ENCODE results near the gene DUS4L. TPM values are rescaled to one million over a fixed set of nuclear protein-coding genes. Genes with fewer than 3 reads are reported as not detected.
"Not testable (repeated sequence)": the region's sequence is repeated elsewhere in the genome, so short reads cannot be mapped to it uniquely, and the experiment has no call there.

DUS4L gene
- 22.9 and 28.6 TPM in 2 replicates for total RNA-seq (2014; rRNA removed; shearing (Covaris generic))

GRCh38 chr7:107563775-107564552, at the start of gene DUS4L, which contains the start of gene COG5:
Gene DUS4L, plus strand, starts transcription at chr7:107563971. Its CDS starts 3,100 bp downstream, at chr7:107567071.
Gene COG5, minus strand, starts transcription at chr7:107563920. Its CDS starts 24 bp downstream, at chr7:107563896.
- H3K36me3 ChIP-seq (replicated peaks; ENCODE audit: control insufficient read depth, insufficient read depth, low read length): peaks cover 1% of the 10 kb centered on the region

DNA sequence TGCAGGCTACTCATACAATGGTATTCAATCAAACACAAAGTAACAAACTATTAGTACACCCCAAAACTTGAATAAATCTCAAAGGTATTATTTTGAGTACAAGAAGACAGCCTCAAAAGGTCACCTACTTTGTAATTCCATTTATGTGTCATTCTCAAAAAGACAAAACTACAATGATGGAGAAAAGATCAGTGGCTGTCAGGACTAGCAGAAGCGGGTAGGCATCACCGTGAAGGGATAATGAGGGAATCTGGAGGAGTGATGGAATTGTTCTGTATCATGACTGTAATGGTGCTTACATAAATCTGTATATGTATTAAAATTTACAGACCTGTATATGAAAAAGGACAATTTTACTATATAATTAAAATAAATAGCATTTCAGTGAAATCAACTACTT, 37.1 kb upstream of the DUS4L start:
- Histone ChIP-seq H3K4me3 (ENCODE audit: insufficient read depth, low read depth, low read length) (no peak overlapping the region), H3K36me3 (replicated peaks; ENCODE audit: control insufficient read depth, insufficient read depth, low read length) (no peaks in the 10 kb centered on the region), H3K27me3 (ENCODE audit: control insufficient read depth, insufficient read depth, low read length) (no peaks in the 10 kb centered on the region)
- no peak for DNase-seq

More at GRCh38 chr7:107563775-107564552, at the start of gene DUS4L, which contains the start of gene COG5:
- Histone ChIP-seq H3K4me3 (ENCODE audit: insufficient read depth, low read depth, low read length) (peak within 1 kb of the TSS; percentile 89), H3K27me3 (ENCODE audit: control insufficient read depth, insufficient read depth, low read length) (no peaks in the 10 kb centered on the region)
- peak; percentile 91 for DNase-seq

DNA sequence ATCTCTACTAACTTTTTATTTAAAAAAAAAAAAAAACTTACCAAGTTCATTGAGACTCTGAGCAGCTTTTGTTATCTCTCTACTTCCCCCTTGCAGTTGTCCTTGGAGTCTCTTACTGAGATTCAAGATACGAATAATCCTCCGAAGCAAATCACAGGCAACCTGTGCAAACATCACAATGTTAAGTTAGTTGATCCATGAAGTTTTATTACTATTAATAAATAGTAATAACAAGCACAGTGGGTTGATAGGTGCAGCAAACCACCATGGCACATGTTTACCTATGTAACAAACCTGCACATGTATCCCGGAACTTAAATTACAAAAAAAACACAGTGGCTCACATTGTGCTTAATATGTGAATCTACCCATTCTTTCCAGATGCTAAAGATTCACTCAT, 36.6 kb upstream of the DUS4L start:
- no peak for DNase-seq
- Histone ChIP-seq H3K27me3 (ENCODE audit: control insufficient read depth, insufficient read depth, low read length) (no peaks in the 10 kb centered on the region), H3K4me3 (ENCODE audit: insufficient read depth, low read depth, low read length) (no peak overlapping the region), H3K36me3 (replicated peaks; ENCODE audit: control insufficient read depth, insufficient read depth, low read length) (no peaks in the 10 kb centered on the region)

DNA sequence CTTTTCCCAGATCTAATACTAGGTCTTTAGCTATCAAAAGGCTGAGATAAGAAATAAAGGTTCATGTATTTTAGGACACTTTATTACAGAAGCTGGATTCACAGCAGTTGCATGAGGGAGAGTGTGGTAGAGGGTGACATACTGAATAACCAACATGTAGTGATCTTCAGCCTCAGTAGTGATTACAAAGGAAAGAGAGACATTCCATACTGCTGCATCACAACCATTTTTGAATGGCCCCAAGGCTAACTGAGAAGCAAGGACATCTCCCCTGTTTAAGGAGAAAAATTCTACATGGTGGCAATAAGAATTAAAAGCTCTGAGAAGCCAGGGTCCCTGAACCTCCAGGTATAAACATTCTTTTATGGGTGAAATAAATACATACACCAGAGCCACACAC, 35.3 kb upstream of the DUS4L start:
- DNase-seq: no peak
- Histone ChIP-seq H3K27me3 (ENCODE audit: control insufficient read depth, insufficient read depth, low read length) (no peaks in the 10 kb centered on the region), H3K36me3 (replicated peaks; ENCODE audit: control insufficient read depth, insufficient read depth, low read length) (no peaks in the 10 kb centered on the region)

DNA sequence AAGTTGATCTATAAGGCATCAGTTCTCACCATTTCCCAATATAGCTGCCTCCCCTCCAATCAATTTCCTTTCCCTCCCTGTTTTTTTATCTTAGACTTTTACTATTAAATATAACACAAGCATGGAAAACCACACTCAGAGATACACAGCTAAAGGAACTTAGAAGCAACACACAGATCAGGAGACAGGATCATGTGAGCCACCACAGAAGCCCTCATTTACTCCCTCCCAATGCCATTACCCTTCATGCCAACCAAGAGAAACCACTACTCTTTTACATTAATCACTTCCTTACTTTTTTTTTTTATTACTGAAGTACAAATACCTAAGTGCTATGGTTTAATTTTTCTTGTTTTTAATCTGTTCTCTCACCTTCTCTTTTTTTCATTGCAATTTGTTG, 33.0 kb upstream of the DUS4L start:
- Histone ChIP-seq H3K36me3 (replicated peaks; ENCODE audit: control insufficient read depth, insufficient read depth, low read length) (no peaks in the 10 kb centered on the region), H3K27me3 (ENCODE audit: control insufficient read depth, insufficient read depth, low read length) (no peaks in the 10 kb centered on the region), H3K4me3 (ENCODE audit: insufficient read depth, low read depth, low read length) (no peak overlapping the region)
- DNase-seq: no peak

More for the DNA sequence above, 35.3 kb upstream of the DUS4L start:
- H3K4me3 ChIP-seq (ENCODE audit: insufficient read depth, low read depth, low read length): no peak overlapping the region

- no peak for DNase-seq
- Histone ChIP-seq H3K4me3 (ENCODE audit: insufficient read depth, low read depth, low read length) (no peak overlapping the region), H3K27me3 (ENCODE audit: control insufficient read depth, insufficient read depth, low read length) (no peaks in the 10 kb centered on the region), H3K36me3 (replicated peaks; ENCODE audit: control insufficient read depth, insufficient read depth, low read length) (no peaks in the 10 kb centered on the region)
These were observed 29.6 kb upstream of the DUS4L start for GRCh38 chr7:107534139-107534538.

DNA sequence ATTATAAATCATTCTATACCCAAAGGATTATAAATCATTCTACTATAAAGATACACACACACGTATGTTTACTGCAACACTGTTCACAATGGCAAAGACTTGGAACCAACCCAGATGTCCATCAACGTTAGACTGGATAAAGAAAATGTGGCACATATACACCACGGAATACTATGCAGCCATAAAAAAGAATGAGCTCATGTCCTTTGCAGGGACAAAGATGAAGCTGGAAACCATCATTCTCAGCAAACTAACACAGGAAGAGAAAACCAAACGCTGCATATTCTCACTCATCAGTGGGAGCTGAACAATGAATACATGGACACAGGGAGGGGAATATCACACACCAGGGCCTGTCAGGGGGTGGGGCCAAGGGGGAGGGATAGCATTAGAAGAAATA, 26.5 kb upstream of the DUS4L start:
- not testable (repeated sequence) for H3K27me3 ChIP-seq (ENCODE audit: control insufficient read depth, insufficient read depth, low read length); H3K36me3 ChIP-seq (replicated peaks; ENCODE audit: control insufficient read depth, insufficient read depth, low read length); H3K4me3 ChIP-seq (ENCODE audit: insufficient read depth, low read depth, low read length); DNase-seq

DNA sequence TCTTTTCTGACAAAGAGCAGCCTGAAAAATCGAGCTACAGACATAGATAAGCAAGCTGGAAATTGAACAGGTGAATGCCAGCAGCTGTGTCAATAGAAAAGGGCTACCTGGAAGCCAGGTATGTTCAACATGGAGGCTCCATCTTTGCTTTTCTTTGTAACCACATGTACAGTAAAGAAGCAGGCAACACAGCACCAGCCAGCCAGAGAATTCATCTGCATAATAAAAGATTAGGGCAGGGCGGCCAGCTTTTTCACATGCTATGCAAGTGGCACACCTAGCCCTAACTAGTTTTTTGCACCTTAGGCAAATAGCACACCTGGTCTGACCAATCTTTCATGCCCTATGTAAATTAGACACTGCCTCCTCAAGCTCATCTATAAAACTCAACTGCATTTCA, 25.8 kb upstream of the DUS4L start:
- DNase-seq: no peak
- no peaks in the 10 kb centered on the region for H3K27me3 ChIP-seq (ENCODE audit: control insufficient read depth, insufficient read depth, low read length)

DNA sequence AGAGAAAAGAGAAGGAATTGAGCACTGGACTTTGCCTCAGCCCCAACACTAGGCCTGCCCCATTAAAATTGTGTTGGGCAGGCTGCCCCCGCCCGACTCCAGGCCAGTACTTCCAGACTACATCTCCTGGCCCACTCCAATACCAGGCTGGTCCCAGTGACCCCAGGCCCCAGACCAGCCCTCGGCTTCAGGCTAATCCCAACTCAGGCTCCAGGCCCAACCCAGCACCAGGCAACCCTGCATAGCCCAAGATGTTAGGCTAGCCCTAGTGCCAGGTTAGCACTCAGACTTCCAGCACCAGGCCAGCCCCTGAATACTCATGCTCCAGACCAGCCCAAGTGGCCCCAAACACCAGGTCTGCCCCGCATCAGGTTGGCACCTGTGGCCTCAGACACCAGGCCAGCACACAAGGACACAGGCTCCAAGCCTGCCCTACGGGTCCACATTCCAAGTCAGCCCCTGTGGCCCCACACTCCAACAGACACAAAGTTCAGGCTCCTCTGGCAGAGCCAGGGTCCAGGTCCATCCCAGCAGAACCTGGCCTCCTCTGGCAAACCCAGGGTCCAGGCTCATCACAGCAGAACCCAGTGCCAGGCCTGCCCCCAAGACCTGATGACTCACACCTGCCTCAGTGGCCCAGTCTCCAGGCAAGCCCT, 20.3 kb upstream of the DUS4L start:
- Histone ChIP-seq H3K36me3 (replicated peaks; ENCODE audit: control insufficient read depth, insufficient read depth, low read length) (peaks cover 2% of the 10 kb centered on the region), H3K4me3 (ENCODE audit: insufficient read depth, low read depth, low read length) (no peak overlapping the region), H3K27me3 (ENCODE audit: control insufficient read depth, insufficient read depth, low read length) (no peaks in the 10 kb centered on the region)
- no peak for DNase-seq

More for the DNA sequence above, 25.8 kb upstream of the DUS4L start:
- Histone ChIP-seq H3K4me3 (ENCODE audit: insufficient read depth, low read depth, low read length) (no peak overlapping the region), H3K36me3 (replicated peaks; ENCODE audit: control insufficient read depth, insufficient read depth, low read length) (no peaks in the 10 kb centered on the region)

GRCh38 chr7:107544848-107545591, 18.8 kb upstream of the DUS4L start:
- no peaks in the 10 kb centered on the region for H3K27me3 ChIP-seq (ENCODE audit: control insufficient read depth, insufficient read depth, low read length)
- H3K4me3 ChIP-seq (ENCODE audit: insufficient read depth, low read depth, low read length): no peak overlapping the region
- peaks cover 2% of the 10 kb centered on the region for H3K36me3 ChIP-seq (replicated peaks; ENCODE audit: control insufficient read depth, insufficient read depth, low read length)
- DNase-seq: no peak

DNA sequence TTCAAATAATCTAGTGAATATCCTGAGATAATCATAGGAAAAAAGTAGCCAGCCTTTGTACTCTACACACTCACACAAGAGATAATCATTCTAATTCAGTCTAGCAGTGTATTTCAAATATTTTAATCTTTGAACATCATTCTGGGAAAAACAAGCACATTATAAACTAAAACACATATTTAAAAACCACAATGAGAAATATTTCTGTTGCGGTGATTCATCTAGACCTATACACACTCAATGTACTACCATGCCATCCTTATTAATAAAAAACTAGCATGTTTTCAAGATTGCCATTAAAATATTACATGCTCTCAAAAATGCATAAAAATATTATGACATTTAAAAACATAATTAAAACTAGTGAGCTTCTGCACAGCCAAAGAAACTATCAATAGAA, 11.8 kb upstream of the DUS4L start:
- Histone ChIP-seq H3K36me3 (replicated peaks; ENCODE audit: control insufficient read depth, insufficient read depth, low read length) (peaks cover 4% of the 10 kb centered on the region), H3K4me3 (ENCODE audit: insufficient read depth, low read depth, low read length) (no peak overlapping the region), H3K27me3 (ENCODE audit: control insufficient read depth, insufficient read depth, low read length) (no peaks in the 10 kb centered on the region)
- no peak for DNase-seq

DNA sequence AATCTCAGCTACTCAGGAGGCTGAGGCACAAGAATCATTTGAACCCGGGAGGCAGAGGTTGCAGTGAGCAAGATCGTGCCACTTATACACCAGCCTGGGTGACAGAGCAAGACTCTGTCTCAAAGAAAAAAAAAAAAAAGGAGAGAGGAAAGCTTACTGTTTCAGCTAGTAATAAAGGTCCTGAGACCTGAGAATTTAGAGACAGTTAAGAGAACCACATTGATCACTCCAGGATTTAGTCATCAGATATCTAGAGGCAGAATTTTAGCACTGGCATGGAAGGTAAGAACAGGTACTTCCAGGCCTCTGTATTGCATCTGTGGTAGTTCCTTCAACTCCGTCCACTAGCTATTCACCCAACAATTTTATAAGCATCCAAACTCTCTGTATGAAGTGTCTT, 7.9 kb upstream of the DUS4L start:
- no peak for DNase-seq
- no peak overlapping the region for H3K4me3 ChIP-seq (ENCODE audit: insufficient read depth, low read depth, low read length)
- no peaks in the 10 kb centered on the region for H3K27me3 ChIP-seq (ENCODE audit: control insufficient read depth, insufficient read depth, low read length)
- peaks cover 4% of the 10 kb centered on the region for H3K36me3 ChIP-seq (replicated peaks; ENCODE audit: control insufficient read depth, insufficient read depth, low read length)

DNA sequence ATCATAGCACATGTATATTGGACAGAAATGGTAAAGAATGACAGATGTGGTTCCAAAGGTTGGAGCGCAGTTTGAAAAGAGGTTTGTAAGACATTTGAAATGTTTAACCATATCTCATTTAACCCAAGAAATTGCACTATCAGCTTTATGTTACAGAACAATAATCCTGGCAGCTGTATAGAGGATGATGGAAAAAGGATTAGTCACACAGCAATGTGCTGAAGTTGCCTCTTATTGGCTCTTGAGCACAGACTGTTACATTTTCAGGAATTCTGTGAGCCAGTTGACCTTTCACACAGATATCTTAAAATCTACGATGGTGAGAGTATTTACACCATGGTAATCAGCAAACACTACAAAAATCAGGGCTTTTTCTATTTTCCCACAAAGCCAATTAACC, 3.9 kb upstream of the DUS4L start:
- Histone ChIP-seq H3K4me3 (ENCODE audit: insufficient read depth, low read depth, low read length) (no peak overlapping the region), H3K36me3 (replicated peaks; ENCODE audit: control insufficient read depth, insufficient read depth, low read length) (no peaks in the 10 kb centered on the region; the same call in 1 of the 2 replicates), H3K27me3 (ENCODE audit: control insufficient read depth, insufficient read depth, low read length) (no peaks in the 10 kb centered on the region)
- no peak for DNase-seq

DNA sequence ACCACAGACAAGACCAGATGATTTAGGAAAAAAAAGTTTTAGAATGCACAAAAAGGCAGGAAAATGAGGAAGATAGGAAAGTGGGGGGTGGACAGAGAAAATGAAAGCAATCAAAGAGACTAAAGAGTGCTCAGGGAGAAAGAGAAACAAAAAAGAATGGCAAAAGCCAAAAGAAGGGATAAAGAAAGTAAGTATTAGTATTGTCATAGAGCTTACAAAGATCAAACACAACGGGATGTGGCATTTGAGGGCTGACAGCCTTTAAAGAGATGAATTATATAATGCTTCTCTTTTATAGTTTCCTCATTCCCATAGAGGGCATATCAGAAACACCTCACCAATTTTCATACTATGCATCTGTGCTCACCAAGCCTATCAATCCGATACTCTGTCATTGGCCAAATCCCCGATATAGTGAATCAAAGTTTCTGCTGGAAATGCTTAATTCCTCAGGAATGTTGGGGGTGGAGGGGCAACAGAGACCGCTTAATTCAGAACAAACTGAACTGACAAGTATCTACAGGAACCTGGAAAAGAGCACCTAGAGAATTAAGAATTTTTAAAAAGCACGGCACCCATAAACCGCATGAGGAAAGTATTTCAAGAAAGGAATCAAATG, 2.8 kb upstream of the DUS4L start:
- no peak for DNase-seq
- Histone ChIP-seq H3K36me3 (replicated peaks; ENCODE audit: control insufficient read depth, insufficient read depth, low read length) (no peaks in the 10 kb centered on the region; the same call in 1 of the 2 replicates), H3K4me3 (ENCODE audit: insufficient read depth, low read depth, low read length) (no peak overlapping the region), H3K27me3 (ENCODE audit: control insufficient read depth, insufficient read depth, low read length) (no peaks in the 10 kb centered on the region)
